Muscle of leg (tissue), 11 donors: ENCODE results near the gene DLG2. TPM values are rescaled to one million over a fixed set of nuclear protein-coding genes. Genes with fewer than 3 reads are reported as not detected.

Experiments
- DNase-seq: peaks from one replicate; pipeline ENCODE4 v3.0.0; 2013
- H3K27ac ChIP-seq: one replicate; pipeline ENCODE4 v1.5.1; 2013; ENCODE audit warnings: mild to moderate bottlenecking, low read length, control low read depth
- H3K27me3 ChIP-seq: one replicate; pipeline ENCODE4 v1.6.1; 2013; ENCODE audit warnings: low read length; ENCODE audit not compliant: control insufficient read depth, insufficient read depth
- H3K36me3 ChIP-seq: one replicate; pipeline ENCODE4 v1.6.1; 2013; ENCODE audit warnings: low read length; ENCODE audit not compliant: control insufficient read depth, insufficient read depth
- H3K4me1 ChIP-seq: one replicate; pipeline ENCODE4 v1.6.1; 2013; ENCODE audit warnings: low read length; ENCODE audit not compliant: control insufficient read depth, insufficient read depth
- H3K4me3 ChIP-seq: one replicate; pipeline ENCODE4 v1.5.1; 2013; ENCODE audit warnings: low read length, control low read depth
- H3K9me3 ChIP-seq: replicated peaks from 2 replicates; pipeline ENCODE4 v1.6.1; 2013; ENCODE audit warnings: low read depth, low read length; ENCODE audit not compliant: control insufficient read depth
- WGBS: methylation state at CpG from one replicate; pipeline ENCODE4 v1.1.5; 2013; ENCODE audit warnings: missing lambda C conversion rate; ENCODE audit not compliant: insufficient coverage; 5-methylcytosine and 5-hydroxymethylcytosine counted together
- polyA plus RNA-seq, 8 donors: library from polyadenylated mRNA; unstranded; fragments of 120-200 nt; gene quantifications; one replicate each; pipeline versions ENCODE4 v1.2.1 to v1.2.3, GENCODE V29; 2013; ENCODE audit warnings: inconsistent platforms in 1 of 8, low replicate concordance in 1 of 8; ENCODE audit not compliant: insufficient read length in 8 of 8, insufficient read depth in 1 of 8
- total RNA-seq: library from RNA; stranded (reverse); fragments of 120-200 nt; gene quantifications from one replicate; pipeline ENCODE4 v1.2.4, GENCODE V29; 2013

Gene DLG2
- total and polyA plus RNA-seq, 9 donors: 6.4 to 19.3 (median 11.0) TPM

DNA sequence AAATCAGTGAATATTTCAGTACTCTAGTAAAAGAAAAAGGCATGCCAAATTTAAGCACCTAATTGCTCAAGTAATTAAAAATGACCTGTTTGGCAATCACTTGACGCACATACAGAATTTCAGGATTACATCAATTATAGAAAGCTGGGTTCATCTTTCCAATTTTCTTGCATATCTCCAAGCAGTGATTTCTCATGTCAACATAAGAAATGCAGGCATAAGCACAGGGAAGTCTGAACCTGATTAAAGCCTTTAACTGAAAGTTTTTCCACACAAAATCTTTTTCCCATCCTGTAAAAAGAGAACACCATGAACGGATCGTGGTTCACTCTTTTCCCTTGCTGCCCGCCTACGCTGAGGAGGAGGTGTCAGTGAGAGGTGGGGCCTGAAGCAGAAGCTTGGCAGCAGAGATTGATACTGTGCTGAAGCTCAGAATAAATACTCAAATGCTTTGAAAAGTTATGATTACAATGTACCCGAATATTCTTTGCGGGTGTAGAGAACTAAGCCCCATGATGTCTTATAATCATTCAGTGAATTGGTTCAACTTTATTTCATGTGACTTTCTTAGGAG, 1636.9 kb downstream of the DLG2 start:
- H3K27ac ChIP-seq: no peak overlapping the region
- WGBS: 78% methylated on average over 1 of the region's 7 CpGs
- H3K27me3 ChIP-seq: no peaks in the 10 kb centered on the region
- H3K36me3 ChIP-seq: no peaks in the 10 kb centered on the region
- DNase-seq: peak; percentile 34
- no peaks in the 10 kb centered on the region for H3K9me3 ChIP-seq
- no peak overlapping the region for H3K4me3 ChIP-seq
- no peaks in the 10 kb centered on the region for H3K4me1 ChIP-seq

DNA sequence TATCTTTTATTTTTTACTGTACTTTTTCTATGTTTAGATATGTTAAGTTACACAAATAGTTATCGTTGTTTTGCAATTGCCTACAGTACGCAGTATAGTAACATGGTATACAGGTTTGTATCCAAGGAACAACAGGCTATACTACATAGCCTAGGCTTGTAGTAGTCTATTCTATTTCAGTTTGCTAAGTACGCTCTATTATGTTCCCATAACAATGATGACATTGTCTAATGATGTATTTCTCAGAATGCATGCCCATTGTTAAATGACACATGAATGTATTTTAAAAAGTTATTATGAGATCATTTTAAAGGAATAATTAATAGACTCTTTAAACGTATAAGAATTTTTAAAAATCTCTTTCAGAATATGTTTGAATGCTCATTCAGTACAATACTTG, 1644.3 kb downstream of the DLG2 start:
- Histone ChIP-seq H3K27ac (no peak overlapping the region), H3K9me3 (no peaks in the 10 kb centered on the region), H3K4me1 (no peaks in the 10 kb centered on the region), H3K4me3 (no peak overlapping the region), H3K36me3 (no peaks in the 10 kb centered on the region), H3K27me3 (no peaks in the 10 kb centered on the region)
- DNase-seq: no peak
- WGBS: no CpG with 5 or more reads among the region's 4 CpGs

DNA sequence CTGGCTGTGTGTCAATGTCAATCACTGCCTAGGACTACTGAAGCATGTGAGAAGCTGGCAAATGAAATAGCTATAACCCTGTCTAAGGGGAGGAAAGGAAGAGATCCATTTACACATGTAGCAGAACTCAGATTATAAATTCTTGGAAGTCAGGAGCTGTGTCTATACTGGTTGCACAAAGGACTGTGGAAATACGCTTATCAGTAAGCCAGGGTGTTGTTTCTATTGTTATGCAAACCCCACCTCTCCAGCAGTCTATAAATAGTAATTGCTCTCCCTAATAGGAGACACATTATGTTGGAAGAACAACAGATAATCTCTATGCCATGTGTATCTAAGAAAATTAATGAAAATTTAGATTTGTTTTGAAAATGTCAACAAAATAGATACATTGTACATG, 1647.6 kb downstream of the DLG2 start:
- Histone ChIP-seq H3K4me1 (no peaks in the 10 kb centered on the region), H3K27me3 (no peaks in the 10 kb centered on the region), H3K27ac (no peak overlapping the region), H3K36me3 (no peaks in the 10 kb centered on the region), H3K9me3 (no peaks in the 10 kb centered on the region), H3K4me3 (no peak overlapping the region)
- no CpG with 5 or more reads among the region's 1 CpG for WGBS
- DNase-seq: no peak

DNA sequence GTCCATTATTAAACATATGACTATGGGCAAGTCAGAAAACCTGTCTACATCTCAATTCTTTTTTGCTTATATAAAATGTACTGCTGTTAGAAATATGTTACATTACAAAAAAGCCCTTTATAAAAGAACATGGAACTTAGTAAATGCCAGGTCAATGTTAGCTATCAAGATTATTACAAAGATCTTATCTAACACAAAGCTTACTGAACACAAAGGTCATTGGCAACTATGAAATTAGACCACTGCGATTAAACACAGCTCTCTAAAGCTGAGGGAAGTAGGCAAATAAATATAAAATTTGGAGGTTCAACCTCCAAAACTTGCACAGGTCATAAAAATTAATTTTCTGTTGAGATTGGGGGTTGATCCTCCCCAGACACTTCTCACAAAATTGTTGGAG, 1648.2 kb downstream of the DLG2 start:
- Histone ChIP-seq H3K4me1 (no peaks in the 10 kb centered on the region), H3K36me3 (no peaks in the 10 kb centered on the region), H3K27ac (no peak overlapping the region), H3K4me3 (no peak overlapping the region), H3K9me3 (no peaks in the 10 kb centered on the region), H3K27me3 (no peaks in the 10 kb centered on the region)
- WGBS: no CpG with 5 or more reads among the region's 1 CpG
- no peak for DNase-seq

DNA sequence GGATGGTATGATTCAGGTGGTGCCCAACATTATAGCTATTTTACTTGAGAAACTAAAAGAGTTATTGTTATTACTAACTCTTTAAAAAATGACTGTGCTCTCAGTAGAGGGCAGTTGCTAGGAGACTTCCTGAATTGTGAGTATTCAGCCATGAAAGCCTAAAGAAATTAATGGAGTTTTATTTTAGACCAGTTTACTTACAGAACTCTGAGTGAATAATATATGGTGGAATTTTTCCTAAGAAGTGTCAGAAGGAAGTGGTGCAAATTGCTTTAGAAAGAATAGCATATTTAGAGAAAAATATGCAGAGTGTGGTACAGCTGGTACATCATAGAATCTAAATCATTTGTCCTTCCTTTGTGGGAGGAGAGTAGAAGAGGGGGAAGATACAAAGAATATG, 1651.1 kb downstream of the DLG2 start:
- H3K9me3 ChIP-seq: no peaks in the 10 kb centered on the region
- no peaks in the 10 kb centered on the region for H3K4me1 ChIP-seq
- no peaks in the 10 kb centered on the region for H3K36me3 ChIP-seq
- H3K4me3 ChIP-seq: no peak overlapping the region
- H3K27ac ChIP-seq: no peak overlapping the region
- DNase-seq: no peak
- H3K27me3 ChIP-seq: no peaks in the 10 kb centered on the region

DNA sequence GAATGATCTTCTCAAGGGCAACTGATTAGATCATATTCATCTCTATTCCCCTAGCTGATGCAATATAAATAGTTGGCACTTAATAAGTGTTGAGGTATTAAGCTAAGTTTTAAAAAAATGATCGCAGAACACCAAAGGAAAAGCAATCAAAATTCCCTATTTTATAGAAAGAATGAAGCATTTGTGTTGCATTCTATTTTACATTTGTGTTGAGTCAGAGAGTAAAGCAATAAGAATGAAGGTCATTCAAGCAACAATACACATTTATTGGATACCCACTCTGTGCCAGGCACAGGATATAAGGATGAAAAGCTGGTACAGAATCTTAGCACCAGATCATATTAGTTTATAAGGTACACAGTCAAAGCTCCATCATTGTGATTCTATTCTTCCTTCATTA, 1654.6 kb downstream of the DLG2 start:
- H3K27ac ChIP-seq: no peak overlapping the region
- no CpG with 5 or more reads among the region's 1 CpG for WGBS
- no peaks in the 10 kb centered on the region for H3K4me1 ChIP-seq
- H3K4me3 ChIP-seq: no peak overlapping the region
- H3K27me3 ChIP-seq: no peaks in the 10 kb centered on the region
- no peak for DNase-seq
- no peaks in the 10 kb centered on the region for H3K9me3 ChIP-seq
- no peaks in the 10 kb centered on the region for H3K36me3 ChIP-seq

DNA sequence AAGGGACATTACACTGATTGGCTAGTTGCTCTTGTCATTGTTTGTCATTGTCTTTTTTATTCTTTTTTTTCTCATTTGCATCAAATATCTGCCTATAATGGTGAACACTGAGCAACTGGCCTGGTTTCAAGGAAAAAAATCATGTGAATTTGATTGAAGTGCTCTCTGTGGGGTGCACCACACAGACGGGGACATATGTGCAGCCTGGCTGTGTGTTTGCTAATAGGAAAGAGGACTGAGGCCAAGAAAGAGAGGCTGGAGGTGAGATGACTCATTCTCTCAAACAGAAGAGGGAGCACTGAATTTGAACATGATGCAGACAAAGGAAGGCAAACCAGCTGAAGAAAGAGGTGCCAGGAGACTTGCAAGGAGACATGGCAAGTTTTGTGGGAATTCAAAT, 1656.1 kb downstream of the DLG2 start:
- no peaks in the 10 kb centered on the region for H3K36me3 ChIP-seq
- DNase-seq: peak; percentile 2
- H3K4me3 ChIP-seq: no peak overlapping the region
- no peaks in the 10 kb centered on the region for H3K27me3 ChIP-seq
- no peak overlapping the region for H3K27ac ChIP-seq
- no peaks in the 10 kb centered on the region for H3K4me1 ChIP-seq
- no peaks in the 10 kb centered on the region for H3K9me3 ChIP-seq
- WGBS: 33% methylated on average over 1 of the region's 1 CpG

DNA sequence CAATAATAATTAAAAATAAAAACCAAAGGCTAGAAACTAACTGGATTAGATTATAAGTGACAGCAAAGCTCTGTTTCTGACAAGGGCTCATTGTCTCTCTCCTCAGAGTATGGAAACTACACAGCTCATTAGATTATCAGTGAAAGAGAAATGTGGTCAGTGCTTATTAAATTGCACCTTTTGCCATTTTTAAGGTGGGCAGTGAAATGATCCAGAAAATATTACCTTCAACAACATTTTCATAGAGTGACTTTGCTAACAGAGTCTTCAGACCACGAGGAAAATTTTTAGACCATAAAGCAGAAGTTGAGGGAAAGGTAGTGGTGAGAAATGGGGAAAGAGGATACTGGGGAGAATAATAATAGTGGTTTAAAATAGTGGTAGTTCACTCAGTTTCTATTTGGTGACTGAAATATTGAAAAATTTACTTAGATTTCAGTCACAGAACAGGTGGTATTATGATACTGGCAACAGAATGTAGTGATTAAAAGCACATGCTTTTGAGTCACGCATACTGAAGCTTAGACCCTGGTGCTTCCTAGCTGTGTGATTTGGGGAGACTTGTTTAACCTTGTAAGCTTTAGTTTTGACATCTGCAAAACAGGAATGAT, 1657.0 kb downstream of the DLG2 start:
- no peak overlapping the region for H3K4me3 ChIP-seq
- no peak overlapping the region for H3K27ac ChIP-seq
- no peaks in the 10 kb centered on the region for H3K4me1 ChIP-seq
- H3K36me3 ChIP-seq: no peaks in the 10 kb centered on the region
- H3K27me3 ChIP-seq: no peaks in the 10 kb centered on the region
- no peaks in the 10 kb centered on the region for H3K9me3 ChIP-seq
- no peak for DNase-seq
- WGBS: 50% methylated on average over 1 of the region's 2 CpGs

DNA sequence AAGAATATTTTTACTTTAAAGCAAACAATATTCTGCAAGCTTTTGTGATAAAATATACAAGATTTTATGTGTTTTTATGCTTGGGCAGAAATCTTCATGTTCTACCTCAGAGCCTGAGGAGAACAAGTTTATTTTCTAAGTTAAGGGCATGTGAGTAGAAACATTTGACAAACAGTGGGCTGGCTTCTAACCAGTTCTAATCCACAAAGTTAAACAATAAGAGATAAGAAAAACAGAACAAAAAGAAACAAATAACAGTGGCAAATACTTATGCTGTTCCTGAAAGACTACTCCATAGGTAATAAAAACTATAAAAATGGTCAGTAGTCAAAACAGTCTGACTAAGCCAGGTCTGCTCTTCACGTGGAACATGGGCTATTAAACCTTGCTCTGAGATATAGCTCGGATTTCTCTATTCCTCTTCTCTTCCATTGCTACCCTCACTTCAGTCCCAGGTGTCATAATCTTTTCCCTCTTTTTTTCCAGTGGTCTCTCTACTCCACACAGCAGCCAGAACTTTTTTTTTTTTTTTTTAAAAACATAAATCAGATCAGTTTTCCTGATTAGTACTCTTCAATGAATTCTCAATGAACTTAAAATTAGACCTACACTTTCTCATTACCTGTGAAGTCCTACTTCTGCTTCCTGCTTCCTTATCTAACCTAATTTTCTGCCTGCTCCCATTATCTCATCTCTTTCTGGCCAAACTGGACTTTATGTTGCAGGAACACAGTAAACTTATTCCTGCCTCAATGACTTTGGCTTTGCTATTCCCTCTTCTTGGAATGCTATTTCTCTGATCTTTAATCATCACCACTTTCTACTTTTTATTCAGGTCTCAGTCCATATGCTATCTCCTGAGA, 1669.9 kb downstream of the DLG2 start:
- no peak overlapping the region for H3K4me3 ChIP-seq
- H3K27ac ChIP-seq: no peak overlapping the region
- H3K36me3 ChIP-seq: no peaks in the 10 kb centered on the region
- DNase-seq: no peak
- H3K4me1 ChIP-seq: no peaks in the 10 kb centered on the region
- H3K9me3 ChIP-seq: no peaks in the 10 kb centered on the region
- H3K27me3 ChIP-seq: no peaks in the 10 kb centered on the region
- 26% methylated on average over 2 of the region's 2 CpGs for WGBS

DNA sequence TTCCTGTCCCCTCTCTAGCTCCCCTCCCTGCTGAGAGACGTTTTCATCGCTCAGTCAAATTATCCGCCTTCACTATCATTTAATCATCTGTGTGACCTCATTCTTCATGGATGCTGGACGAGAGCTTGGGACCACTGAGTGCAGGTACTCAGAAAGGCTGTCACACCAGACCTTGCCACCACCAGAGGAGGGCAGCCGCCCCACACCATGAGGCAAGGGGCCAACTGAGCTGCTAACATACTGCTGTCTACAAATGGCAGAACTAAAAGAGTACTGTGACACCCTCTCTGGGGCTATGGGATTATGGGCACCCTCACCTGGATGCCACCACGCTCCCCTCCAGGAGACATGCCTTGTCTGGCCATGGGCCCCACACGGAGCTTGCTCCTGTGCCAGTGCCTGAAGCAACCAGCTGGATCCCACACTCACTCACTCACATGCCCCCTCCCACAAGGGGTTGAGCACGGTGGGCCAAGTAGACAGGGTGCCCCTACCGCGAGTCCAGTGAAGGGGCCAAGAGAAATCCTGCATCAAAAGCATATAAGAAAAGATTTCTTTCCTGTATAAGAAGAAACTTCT, 1670.9 kb downstream of the DLG2 start:
- Histone ChIP-seq H3K27ac (no peak overlapping the region), H3K4me3 (no peak overlapping the region), H3K27me3 (no peaks in the 10 kb centered on the region), H3K9me3 (no peaks in the 10 kb centered on the region), H3K4me1 (no peaks in the 10 kb centered on the region), H3K36me3 (no peaks in the 10 kb centered on the region)
- no peak for DNase-seq
- 88% methylated on average over 6 of the region's 10 CpGs for WGBS
